NCI-H2196 (cell line): Measurements from ENCODE around the gene TMEM40.
"Not testable (repeated sequence)": the region's sequence is repeated elsewhere in the genome, so short reads cannot be mapped to it uniquely, and the experiment has no call there.

Source experiments
- DNase-seq: peaks from one replicate; lab custom pipeline; 2025; ENCODE audit not compliant: unreplicated experiment; lab: John Stamatoyannopoulos, UW

Gene TMEM40, protein sequence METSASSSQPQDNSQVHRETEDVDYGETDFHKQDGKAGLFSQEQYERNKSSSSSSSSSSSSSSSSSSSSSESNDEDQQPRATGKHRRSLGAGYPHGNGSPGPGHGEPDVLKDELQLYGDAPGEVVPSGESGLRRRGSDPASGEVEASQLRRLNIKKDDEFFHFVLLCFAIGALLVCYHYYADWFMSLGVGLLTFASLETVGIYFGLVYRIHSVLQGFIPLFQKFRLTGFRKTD

DNA sequence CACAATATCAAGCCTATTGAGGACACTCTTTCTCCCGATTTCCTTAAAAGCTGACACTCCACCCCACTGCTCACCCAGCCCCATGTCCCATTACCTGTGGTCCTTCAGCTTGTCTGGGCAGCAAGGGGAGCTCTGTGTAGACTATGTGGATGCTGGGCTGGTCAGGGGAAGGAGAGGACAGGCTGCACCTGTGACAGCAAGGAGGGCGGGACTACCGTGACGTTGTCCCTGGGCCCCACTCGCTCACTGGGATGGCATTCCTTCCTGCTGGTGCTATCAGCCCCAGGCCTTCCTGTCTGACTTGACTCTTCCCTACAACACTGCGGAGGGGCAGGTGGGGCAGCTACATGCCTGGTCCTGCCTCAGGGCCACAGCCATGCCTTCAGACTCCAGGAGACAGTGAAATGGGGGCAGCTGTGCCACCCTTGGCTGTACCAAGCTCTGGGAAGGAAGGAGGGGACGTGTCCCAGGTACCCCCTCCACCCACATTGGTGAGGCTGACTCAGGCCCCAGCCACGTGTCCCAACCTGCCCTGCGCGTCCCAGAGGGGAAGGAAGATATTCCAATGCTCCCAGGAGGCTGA, at the start of gene TMEM40:
TMEM40 (minus strand) TSS at position 163 of the 583 bp plus-strand sequence. CDS start 9,427 bp downstream, outside the sequence.
- DNase-seq = no peak

DNA sequence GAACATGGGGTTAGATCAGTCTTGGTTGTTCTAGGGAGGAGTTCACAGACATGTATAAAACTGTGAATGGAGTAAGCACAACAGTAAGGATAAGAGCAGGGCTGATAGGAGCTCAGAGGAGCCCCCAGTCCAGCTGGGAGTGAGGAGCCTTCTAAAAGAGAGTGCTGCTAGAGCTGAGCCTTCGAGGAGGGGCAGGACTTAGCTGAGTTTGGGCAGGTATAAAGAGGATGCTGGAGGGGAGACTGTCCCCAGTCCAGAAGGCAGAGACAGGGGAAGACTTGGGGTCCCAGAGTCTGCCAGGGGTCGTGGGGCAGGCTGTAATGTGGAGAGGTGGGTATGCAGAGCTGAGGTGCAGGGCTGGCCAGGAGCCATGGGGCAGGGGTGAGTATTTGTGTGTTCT, 49.5 kb upstream of the TMEM40 start:
- DNase-seq = no peak

DNA sequence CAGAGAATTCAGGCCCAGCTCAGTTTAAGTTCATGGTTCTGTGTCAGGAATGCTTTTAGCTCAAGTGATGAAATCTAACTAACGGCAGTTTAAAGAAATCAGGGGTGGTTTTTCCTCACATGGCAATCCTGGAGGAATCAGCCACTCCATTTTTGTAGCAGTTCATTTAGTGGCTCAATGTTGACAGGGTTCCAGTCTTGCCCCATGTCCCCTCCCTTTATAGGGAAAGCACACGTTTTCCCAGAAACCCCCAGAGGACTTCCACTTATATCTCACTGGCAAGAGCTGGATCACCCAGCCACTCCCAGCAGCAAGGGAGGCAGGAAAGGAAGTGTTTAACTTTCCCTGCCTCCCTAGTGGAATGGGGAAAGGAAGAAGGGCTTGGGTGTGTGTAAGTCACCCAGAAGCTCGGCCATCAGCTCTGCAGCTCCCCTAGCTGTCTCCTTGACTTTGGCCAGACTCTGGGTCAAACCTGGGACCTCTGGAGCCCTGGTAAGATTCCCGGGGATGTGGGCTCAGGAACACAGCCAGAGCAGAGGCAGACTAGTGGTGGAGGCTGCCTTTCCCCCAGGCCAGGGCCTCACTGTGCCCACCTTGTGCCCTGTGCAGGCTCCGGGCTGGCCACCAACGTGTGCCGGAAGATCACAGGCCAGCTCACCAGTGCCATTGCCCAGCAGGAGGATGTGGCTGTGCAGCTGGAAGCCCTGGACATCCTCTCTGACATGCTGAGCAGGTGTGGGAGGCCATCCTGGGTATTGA, 48.7 kb upstream of the TMEM40 start:
- no peak for DNase-seq

DNA sequence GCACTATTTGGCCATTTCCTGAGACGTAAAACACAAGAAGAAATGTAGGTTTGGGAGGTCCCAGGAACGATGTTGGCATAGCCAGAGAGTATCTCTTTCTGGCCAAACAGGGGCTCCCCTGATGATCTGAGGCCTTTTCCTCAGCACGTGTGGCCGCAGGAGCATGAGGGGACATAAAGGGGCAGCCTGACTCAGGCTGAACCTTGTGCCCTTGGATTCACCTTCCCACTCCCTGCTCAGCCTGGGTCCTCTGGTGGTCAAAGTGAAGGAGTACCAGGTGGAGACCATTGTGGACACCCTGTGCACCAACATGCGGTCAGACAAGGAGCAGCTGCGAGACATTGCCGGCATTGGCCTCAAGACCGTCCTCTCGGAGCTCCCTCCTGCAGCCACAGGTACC, 48.0 kb upstream of the TMEM40 start:
- DNase-seq = no peak

DNA sequence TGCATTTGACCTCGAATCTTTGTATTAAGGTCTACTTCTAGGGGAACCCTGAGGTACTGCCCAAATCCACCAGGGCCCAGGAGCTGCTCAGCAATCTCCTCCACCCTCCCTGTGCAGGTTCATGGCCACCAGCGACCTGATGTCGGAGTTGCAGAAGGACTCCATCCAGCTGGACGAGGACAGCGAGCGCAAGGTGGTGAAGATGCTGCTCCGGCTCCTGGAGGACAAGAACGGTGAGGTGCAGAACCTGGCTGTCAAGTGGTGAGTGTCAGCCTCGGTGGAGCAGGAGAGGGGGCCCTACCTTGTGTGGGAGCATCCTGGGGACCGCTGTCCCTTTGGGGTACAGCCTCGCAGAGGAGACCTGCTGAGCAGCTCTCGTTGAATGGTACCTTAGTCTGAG, 44.3 kb upstream of the TMEM40 start:
- DNase-seq = no peak

DNA sequence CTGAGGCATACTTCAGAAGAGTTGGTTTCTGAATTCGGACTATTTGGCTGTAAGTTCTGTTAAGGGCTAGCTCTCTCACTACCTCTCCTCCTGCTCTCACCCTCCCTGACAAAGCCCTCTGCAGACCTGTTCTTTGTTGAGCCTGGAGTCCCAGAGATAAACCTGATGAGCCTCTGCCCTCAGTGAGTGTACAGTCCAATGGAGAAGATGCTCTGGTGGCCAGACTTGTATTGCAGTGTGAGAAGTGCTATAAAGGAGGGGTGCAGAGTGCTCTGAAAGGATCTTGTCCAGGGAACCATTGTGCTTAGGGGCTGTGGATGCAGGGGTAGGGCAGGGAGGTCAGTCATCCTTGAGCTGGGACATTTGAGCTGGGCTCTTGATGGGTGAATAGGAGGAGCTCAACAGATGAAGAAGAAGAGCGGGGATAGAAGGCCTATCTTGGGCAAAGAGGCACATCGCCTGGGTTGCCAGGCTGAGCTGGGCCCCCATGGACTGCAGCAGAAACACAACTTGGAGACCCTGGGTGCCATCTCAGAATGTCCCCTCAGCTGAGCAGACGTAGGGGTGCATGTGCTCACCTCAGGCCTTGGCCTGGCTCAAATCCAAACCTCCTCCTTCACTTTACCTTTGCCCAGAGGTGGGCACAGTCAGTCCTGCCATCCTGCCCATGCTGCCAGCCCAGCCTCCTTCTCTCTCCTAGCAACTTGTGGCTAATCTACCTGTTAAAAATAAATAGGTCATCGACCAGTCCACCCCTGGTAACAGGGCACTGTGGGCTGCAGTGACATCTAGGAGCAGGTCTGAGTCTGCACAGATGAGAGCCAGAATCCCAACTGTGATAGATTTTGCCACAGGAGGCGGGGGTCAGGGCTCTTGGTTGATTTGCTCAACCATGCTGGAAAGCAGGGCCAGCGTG, 40.7 kb upstream of the TMEM40 start:
- no peak for DNase-seq

DNA sequence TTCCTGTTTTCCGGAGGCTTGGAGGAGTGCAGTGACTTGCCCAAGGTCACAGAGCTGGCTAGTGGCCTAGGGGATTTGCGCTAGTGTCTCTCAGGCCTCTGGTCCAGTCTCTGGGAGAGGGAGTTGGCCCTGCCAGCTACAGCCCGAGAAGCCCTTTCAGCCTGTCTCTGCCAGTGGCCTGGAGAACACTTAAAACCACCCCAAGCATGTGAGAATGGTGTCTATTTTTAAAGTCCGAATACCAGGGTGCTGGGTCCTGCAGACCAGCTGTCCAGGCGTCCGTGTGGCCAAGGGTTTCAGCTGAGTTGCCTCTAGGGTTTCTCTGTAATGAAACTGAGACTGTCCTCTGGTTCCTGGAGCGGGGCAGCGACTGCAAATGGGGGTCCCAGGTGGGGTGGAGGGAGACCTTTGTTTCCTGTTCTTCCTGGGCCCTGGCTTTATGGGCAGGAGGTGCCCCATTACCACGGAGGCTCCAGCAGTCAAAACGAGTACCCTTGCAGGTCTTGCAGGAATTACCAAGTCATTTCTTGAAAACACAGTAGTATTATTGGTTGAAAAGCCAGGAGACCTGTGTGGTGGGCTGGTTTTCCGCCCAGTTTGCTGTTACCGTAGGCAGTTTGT, 39.6 kb upstream of the TMEM40 start:
- no peak for DNase-seq

DNA sequence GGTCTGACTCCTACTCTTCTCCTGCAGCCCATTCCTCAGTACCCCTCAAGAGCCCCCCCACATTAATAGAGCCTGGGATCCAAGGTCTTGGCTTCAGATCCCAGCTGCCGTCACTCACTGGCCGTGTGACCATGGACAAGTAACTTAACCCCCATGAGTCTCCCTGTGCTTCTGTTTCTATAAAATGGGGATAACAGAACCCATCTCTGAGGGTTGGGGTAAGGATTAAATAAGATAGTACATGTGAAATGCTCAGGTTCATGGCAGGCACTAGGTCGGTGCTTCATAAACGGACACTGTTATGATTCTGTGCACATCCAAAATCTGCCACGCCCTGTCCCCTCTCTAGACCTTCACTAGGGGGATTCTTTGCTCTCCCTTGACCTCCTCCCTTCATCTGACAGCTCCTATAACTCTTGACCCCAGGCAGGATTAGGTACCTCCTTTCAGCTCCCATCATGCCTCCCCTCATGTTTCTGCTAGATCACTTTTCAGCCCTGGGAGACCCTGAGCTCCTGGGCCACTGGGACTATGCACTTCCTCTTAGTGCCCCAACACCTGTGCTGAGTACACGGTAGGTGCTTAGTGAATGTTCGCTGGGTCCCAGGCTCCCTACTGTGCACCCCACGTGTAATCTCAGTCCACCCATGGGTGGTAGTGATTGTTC, 39.0 kb upstream of the TMEM40 start:
- no peak for DNase-seq

DNA sequence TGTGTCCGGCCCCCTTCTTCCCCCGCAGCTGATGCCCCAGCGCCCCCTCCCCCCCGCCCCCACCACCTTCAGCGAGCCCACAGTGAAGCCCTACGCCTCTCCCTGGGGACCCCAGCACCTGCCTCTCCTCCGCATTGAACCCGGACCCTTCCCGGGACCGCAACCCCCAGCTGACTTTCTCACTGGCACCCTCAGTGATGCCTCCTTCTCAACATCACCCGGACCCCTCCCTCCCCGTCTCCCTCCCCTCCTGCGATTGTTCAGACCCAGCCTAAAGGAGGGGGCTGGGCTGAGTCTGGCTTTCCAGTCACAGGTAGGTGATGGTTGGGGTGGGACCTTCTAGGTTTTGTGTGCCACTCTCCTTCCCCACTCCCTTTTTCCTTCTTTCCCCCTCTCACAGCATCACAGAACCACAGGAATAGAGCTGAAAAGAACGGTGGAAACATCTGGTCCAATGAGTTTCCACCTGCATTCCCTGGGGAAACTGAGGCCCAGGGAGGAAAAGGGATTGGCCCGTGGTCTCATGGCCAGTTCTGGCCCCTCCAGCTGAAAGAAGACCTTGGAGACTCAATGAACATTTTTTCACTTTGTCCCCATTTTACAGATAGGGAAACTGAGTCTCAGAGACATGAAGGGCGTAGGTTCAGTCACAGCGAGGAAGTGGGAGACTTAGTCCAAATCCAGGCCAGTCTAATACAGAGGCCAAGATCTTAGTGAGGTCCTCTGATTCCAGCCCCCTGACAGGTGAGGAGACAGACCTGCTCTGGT, 38.2 kb upstream of the TMEM40 start:
- no peak for DNase-seq

DNA sequence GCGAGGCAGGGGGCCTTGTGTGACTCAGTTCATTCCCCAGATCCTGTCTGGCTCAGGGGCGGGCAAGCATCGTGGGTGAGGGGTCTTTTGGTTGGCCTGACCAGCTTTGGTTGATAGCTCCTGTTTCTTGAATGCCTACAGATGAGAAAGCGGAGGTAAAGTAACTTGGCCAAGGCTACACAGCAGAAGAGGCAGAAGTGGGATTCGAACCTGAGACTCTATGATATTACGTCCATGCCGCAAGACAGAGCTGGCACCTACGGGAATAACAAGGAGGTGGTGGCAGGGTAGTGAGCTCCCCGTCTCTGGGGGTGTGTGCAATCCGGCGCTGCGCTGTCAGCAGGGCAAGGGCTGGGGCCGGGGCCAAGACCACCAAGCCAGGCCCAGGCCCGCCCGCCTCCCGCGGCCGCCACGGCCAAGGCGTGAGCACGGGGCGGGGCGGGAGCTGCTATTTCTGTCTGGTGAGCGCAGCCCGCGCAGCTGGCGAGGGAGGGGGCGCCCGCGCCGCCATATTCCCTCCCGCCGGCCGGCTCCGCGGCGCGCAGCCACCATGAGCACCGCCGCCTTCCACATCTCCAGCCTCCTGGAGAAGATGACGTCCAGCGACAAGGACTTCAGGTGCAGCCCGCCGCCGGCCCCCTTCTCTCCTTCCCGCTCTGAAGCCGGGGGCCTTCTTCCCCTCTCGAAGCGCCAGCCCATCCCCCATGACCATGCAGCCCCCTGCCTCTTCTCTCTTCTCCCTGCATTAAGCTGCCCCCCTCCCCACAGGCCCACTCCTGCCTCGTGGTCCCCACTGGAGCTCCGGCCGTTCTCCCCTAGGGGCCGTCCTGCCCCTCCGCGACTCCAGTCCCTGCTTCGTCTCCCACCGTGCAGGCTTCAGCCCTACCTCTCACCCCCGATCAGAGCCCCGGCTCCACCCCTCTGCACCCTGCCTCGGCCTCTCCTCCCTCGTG, 37.4 kb upstream of the TMEM40 start, which contains the start of gene CAND2:
CAND2 (plus strand) TSS at position 510 of the 953 bp plus-strand sequence; CDS start at position 551, 41 bp downstream.
- DNase-seq = peak; percentile 46

DNA sequence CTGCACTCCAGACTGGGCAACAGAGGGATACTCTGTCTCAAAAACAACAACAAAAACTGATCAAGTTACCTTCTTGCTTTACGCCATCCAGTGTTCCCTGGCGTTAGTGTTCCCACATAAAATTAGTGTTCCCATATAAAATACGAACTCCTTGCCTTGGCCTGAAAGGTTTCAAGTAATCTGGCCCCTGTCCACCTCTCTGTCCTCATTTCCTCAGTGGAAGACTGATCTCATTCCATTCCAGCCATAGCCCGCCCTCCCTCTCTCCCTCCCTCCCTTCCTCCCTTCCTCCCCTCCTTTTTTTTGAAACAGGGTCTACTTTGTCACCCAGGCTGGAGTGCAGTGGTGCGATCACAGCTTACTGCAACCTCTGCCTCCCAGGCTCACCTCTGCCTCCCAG, 34.6 kb upstream of the TMEM40 start:
- DNase-seq = no peak

DNA sequence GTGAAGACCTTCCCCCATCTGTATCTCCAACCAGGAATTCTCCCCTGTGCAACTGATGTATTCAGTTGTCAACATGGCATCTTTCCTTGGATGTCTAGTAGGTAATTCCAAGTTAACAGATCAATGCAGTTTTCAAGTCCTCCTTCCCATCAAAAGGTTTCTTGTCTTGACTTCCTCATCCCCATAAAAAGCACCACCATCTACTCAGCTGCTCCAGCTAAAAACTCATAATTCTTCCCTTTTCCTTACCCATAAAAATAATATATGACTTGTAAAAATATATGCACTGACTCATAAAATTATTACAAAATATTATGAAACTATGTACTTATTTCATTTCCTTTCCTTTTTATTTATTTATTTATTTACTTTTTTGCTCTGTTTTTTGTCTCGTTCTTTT, 32.4 kb upstream of the TMEM40 start:
- no peak for DNase-seq

DNA sequence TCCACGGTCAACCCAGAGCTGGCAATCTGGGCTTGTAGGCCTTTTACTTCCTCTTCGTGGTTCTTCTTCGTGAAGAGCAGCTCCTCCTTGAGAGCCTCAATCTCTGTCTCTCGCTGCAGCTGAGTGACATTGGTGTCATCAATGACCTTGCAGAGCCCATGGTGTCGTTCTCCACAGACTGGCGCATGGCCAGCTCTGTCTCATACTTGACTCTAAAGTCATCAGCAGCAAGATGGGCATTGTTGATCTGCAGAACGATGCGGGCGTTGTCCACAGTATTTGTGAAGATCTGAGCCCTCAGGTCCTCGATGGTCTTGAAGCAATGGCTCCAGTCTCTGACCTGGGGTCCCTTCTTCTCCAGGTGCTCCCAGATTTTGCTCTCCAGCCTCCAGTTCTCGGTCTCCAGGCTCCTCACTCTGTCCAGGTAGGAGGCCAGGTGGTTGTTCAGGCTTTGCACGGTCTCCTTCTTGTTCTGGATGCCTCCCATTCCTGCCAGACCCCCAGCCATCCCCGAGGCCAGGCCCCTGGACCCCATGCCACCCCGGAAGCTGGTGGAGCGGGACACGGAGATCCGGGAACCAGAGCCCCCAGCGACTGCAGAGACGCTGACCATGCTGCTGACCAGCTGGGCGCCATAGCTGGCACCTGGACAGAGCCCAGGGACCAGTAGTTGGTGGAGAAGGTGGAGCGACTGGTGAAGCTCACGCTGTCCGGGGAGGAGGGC, 29.1 kb upstream of the TMEM40 start:
- not testable (repeated sequence) for DNase-seq

DNA sequence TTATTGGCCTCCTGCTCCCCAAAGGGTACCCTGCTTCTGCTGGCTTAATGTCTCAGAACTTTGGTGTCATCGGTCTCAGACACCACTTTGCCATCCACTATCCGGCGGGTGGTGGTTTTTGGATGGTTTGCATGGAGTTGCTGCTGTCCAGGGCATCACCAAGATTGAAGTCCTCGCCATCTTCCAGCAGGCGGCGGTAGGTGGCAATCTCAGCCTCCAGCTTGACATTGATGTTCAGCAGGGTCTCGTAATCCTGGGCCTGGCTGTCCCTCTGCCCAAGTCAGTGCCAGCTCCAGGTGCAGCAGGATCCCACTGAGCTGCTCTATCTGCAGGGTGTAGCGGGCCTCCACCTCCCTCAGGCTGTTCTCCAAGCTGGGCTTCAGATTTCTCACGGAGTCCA, 28.3 kb upstream of the TMEM40 start:
- DNase-seq = peak; percentile 11

DNA sequence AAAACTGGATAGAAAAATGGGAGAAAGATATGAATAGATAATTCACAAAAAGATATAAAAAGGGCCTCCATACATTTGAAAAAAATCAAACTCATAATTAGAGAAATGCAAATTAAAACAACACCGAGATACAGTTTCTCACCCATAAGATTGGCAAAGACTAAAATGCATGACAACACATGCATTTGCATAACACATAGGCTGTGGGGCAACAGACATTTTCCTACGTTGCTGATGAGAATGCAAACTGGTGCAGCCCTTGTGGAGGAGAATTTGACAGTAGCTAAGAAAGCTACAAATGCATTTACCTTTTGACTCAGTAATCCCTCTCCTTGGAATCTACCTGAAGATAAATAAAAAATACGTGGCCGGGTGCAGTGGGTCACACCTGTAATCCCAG, 26.0 kb upstream of the TMEM40 start:
- DNase-seq = no peak

DNA sequence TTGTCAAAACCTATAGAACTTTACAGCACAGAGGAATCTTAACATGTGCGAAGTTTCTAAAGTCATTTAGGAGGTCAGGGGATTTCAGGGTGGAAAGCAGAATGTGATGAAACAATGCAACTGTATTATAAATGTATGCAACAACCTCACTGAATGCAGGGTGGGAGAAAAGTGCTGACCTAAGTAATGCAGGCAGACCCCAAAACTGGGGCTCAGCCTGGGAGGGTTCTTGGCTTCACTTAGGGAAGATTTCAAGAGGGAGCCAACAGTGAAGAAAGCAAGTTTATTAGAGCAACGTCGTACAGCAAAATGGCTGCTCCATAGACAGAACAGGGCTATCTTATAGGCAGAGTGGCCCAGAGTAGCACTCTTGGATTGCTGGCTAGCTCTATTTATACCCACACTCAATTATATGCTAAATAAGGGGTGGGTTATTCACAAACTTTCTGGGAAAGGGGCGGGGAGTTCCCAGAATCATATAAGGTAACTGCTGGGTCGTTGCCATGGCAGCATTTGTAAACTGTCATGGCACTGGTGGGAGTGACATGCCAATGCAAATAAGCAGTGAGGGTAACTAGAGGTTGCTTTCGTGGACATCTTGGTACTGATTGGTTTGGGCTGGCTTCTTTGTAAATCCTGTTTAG, 23.2 kb upstream of the TMEM40 start:
- peak; percentile 28 for DNase-seq

DNA sequence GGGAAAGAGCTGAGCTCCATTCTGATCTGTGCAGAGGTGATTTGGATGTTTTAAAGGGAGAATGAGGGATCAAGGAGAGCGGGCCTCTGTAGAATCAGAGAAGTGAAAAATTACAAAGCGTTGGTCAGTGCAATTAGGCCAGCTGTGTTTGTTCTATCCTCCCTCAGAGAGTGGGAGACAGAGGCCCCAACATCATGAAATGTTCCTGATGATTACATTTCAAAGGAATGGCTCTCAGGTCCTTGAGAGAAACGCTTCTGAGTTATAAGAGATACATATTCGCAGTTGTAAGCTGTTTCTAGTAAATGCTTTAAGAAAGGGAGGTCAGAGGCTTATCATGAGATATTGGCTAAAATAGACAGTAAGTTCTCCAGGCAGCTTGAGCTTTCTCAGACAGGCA, 21.7 kb upstream of the TMEM40 start:
- DNase-seq = no peak
